Endothelial cell of hepatic sinusoid (primary cell): ENCODE data around the gene ZFYVE28.

ENCODE experiments used
- in situ Hi-C: cut with HindIII; loops from 2 replicates; pipeline ENCODE4 v1.10.0; 2017; ENCODE audit warnings: low sequenced_read_pairs

ZFYVE28 gene

GRCh38 chr4:2265113-2266110 lies 153.0 kb downstream of the ZFYVE28 start:
- in situ Hi-C loops, result no loop called here

- in situ Hi-C loops, result no loop called here
These were observed 153.9 kb downstream of the ZFYVE28 start for GRCh38 chr4:2264481-2265041.

- in situ Hi-C loops, result no loop called here
These were observed 154.5 kb downstream of the ZFYVE28 start for GRCh38 chr4:2263926-2264321.

- in situ Hi-C loops, result no loop called here
These were observed 155.5 kb downstream of the ZFYVE28 start for GRCh38 chr4:2262944-2263250.

- in situ Hi-C loops, result no loop called here
These were observed 156.1 kb downstream of the ZFYVE28 start for GRCh38 chr4:2262145-2262943.

GRCh38 chr4:2261853-2262144 lies 156.6 kb downstream of the ZFYVE28 start, which contains the start of gene MXD4:
MXD4 (minus strand) TSS chr4:2262109; CDS start chr4:2261980, 129 bp downstream.
- in situ Hi-C loops, result no loop called here

GRCh38 chr4:2261110-2261852 lies 157.2 kb downstream of the ZFYVE28 start:
- in situ Hi-C loops, result no loop called here

GRCh38 chr4:2260344-2261109 lies 157.9 kb downstream of the ZFYVE28 start:
- in situ Hi-C loops, result no loop called here

- in situ Hi-C loops, result no loop called here
These were observed 158.7 kb downstream of the ZFYVE28 start for GRCh38 chr4:2259541-2260343.

- in situ Hi-C loops, result no loop called here
These were observed 159.4 kb downstream of the ZFYVE28 start for GRCh38 chr4:2259036-2259540.

GRCh38 chr4:2258091-2259035 lies 160.1 kb downstream of the ZFYVE28 start:
- in situ Hi-C loops, result no loop called here

- in situ Hi-C loops, result no loop called here
These were observed 160.9 kb downstream of the ZFYVE28 start for GRCh38 chr4:2257361-2258081.

GRCh38 chr4:2256781-2257191 lies 161.7 kb downstream of the ZFYVE28 start:
- in situ Hi-C loops, result no loop called here

- in situ Hi-C loops, result no loop called here
These were observed 162.2 kb downstream of the ZFYVE28 start for GRCh38 chr4:2256156-2256731.

- in situ Hi-C loops, result no loop called here
These were observed 162.8 kb downstream of the ZFYVE28 start for GRCh38 chr4:2255501-2256155.

GRCh38 chr4:2254665-2255500 lies 163.6 kb downstream of the ZFYVE28 start:
- in situ Hi-C loops, result no loop called here
